HG03045 (cell line): ENCODE results near the gene LIN28A.

Experiments
- ATAC-seq: cut with Tn5 transposase; IDR thresholded peaks from one replicate; pipeline ENCODE4 v1.9.1; 2021; ENCODE audit warnings: mild to moderate bottlenecking, moderate library complexity; ENCODE audit not compliant: unreplicated experiment

The LIN28A gene

DNA sequence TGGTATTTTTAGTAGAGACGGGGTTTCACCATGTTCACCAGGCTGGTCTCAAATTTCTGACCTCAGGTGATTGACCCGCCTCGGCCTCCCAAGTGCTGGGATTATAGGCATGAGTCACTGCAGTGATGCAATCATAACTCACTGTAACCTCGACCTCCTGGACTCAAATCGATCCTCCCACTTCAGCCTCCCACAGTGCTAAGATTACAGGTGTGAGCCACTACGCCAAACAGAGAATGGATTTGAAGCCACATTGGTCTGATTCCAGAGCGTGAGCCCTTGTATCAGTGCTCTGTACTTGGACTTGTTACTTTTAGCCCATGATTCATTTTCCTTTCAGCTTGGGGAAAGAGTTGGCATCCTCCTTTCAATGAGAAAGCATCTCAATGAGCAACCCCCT, 23.2 kb upstream of the LIN28A start:
- no peak for ATAC-seq

- ATAC-seq, result no peak
These were observed 21.7 kb upstream of the LIN28A start for GRCh38 chr1:26388791-26389445.

- ATAC-seq, result no peak
These were observed 20.9 kb upstream of the LIN28A start for GRCh38 chr1:26389604-26390247.

GRCh38 chr1:26391450-26391849, 19.2 kb upstream of the LIN28A start:
- ATAC-seq, result no peak

GRCh38 chr1:26395754-26396153, 14.9 kb upstream of the LIN28A start:
- no peak for ATAC-seq

DNA sequence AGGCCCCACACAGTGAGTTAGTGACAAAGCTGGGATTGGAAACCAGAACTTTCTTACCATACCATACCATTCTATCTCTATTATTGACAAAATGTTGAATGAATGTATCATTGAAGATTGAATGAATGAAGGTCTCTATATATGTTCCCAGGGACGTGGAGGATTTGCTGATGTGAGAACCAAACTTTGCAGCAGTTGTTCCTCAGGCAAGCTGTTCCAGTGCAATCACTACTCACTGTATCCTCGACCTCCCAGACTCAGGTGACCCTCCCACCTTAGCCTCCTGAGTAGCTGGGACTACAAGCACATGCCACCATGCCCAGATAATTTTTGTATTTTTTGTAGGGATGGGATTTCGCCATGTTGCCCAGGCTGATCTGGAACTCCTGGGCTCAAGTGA, 11.6 kb upstream of the LIN28A start:
- no peak for ATAC-seq

DNA sequence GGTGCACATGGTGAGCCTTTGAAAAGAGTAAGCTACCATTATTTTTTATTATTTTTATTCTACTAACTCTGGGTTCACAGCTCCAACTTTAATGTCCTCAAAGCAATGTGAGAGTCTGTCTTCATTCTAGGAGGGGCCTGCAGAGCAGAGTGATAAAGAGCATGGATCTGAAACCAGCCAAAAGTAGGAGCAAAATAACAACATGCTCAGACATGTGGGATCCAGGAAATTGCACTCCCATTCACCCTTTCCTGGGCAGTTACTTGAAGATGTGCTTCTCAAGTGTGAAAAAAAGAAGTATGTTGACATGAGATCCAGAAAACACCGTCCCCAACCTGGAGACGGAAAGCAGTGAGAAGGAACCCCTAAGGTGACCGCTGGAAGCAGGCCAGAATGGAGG, 8.7 kb upstream of the LIN28A start:
- no peak for ATAC-seq

- ATAC-seq, result no peak
These were observed 7.0 kb upstream of the LIN28A start for GRCh38 chr1:26403656-26404055.

DNA sequence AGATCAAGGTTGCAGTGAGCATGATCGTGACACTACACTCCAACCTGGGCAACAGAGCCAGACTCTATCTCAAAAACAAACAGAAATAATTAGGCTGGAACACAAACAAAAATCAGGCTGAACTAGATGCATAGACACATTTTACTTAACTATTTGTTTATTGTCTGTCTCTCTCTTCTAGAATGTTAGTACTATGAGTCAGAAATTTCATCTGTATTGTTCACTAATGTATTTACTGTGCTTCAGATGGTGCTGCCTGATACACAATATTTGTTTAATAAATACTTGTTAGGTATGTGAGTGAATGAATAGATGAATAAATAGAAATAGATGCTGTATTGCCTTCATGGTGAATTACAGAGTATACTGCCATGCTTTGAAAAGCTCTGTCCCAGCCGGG, 6.0 kb upstream of the LIN28A start:
- no peak for ATAC-seq

DNA sequence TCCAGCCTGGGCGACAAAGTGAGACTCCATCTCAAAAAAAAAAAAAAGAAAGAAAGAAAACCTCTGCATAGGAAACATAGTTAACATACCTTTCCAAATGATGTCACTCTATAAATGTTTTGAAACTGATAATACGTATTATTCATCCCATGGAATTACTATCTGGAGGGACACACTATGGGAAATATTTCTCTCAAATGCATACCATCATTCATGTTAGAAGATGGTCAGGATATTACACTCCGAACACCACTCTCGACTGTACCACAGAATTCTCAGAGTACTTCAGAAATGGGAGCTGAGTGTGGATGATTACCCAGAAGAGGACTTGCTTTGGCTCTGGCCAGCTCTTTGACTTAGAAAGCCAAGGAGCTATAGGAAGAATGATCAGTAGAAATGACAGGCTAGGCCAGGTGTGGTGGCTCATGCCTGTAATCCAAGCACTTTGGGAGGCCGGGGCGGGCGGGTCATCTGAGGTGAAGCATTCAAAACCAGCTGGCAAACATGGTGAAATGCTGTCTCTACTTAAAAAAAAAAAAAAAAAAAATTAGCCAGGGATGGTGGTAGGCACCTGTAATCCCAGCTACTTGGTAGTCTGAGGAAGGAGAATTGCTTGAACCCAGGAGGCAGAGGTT, 5.2 kb upstream of the LIN28A start:
- ATAC-seq, result no peak

DNA sequence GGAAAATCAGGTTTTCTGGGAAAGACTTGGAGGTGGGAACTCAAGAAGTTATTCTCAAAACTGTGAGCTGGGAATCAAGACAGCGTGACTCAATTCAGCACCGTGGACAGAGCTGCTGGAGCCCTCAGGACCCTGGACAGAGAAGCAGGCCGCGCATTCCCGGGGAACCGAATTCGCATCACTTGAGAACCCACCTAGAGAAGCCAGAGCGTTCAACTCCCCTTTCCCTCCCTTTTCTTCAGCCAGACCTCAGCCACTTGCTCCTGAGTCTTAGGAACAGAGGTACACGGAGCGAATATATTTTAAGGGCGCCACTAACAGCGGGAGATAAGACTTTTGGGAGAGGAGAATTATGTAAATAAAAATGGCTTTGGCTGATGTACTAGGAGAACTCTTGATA, 2.0 kb upstream of the LIN28A start:
- no peak for ATAC-seq

DNA sequence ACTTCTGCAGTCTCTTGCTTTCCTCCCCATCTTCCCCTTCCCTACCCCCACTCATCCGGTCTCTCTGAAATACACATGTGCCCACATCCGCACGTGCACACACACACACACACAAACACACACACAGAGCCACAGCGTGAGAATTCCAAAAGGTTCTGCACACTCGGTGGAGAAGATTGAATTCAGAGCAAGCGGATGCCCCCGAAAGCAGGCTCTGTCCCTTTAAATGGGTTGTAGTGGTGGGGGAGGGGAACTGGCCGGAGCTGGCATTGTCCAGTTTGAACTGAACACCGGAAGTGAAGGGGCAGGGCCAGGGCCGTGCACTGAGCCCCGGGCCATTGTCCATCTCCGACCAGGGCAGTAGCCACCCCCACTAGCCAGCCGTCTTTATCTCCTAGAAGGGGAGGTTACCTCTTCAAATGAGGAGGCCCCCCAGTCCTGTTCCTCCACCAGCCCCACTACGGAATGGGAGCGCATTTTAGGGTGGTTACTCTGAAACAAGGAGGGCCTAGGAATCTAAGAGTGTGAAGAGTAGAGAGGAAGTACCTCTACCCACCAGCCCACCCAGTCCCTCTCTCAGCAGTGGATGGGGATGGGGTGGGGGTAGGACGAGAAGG, 1.3 kb upstream of the LIN28A start:
- no peak for ATAC-seq

DNA sequence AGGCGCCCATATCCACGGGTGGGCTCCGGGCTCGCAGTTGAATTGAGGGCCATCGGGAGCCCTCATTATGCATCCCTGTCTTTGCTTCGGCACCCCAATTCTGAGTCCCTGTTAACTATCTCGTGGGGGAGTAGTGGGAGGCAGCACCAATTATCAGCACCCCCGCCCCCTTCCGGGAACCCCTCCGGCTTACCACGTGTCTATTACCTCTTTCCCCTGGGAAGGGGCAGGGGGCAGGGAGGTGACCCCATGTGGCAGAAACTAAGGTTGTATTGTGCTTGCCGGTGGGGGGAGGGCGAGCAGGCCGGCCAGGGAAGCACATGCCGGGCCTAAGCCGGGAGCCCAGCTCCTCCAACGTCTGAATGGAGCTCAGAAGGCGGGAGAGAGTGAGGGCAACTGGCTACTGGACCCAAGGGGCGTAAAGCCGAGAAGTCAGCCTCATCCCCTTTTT, 1.0 kb downstream of the LIN28A start:
- ATAC-seq, result no peak

GRCh38 chr1:26412180-26412840, 1.7 kb downstream of the LIN28A start:
- no peak for ATAC-seq

- ATAC-seq, result no peak
These were observed 2.4 kb downstream of the LIN28A start for GRCh38 chr1:26413031-26413430.

DNA sequence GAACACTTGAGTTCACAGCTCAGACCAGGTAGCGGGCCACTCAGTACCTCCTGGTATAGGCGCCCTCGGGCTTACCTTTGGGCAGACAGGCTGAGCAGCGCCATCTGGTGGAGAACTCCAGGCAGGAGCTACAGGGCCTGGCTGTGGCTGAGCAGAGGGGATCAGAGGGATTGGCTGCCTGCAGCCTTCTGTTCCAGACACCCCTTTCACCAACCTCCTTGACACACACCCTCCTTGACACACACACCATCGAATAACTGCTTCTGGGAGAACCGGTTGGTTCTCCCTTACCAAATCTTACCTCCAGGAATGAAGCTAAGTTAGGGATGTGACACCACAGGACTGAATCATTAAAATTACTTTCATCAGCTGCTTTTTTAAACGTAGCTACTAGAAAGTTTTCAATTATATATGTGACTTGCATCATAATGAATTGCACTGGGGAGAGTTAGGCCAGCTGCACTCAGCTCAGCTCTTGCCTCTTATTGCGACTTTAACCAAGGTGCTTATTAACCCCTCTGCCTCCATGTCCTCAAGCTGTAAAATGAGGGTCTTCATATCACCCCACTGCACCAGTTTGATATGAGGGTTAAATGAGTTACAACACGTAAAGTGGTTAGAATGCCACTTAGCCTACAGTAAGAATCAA, 6.6 kb downstream of the LIN28A start:
- no peak for ATAC-seq

GRCh38 chr1:26418865-26419349, 8.3 kb downstream of the LIN28A start:
- ATAC-seq, result no peak

- ATAC-seq, result no peak
These were observed 8.9 kb downstream of the LIN28A start for GRCh38 chr1:26419494-26419893.

DNA sequence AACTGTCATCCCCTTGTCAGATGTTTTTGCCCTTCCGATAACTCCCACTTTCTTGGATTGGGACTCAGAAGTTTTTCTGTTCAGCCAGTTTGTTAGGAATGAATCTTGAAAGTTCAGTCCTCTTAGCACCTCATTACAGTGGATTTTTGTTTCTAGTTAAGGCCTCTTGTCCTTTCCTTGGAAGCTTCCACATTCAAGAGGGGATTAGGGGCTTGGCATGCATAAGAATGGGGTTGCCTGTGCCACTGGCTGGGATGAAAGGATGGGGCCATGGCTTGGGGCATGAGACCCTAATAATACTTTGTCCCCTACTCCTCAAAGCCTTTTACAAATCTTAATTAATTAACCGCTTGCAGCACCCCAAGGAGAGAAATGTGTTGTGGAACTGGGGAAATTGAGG, 19.1 kb downstream of the LIN28A start:
- no peak for ATAC-seq

DNA sequence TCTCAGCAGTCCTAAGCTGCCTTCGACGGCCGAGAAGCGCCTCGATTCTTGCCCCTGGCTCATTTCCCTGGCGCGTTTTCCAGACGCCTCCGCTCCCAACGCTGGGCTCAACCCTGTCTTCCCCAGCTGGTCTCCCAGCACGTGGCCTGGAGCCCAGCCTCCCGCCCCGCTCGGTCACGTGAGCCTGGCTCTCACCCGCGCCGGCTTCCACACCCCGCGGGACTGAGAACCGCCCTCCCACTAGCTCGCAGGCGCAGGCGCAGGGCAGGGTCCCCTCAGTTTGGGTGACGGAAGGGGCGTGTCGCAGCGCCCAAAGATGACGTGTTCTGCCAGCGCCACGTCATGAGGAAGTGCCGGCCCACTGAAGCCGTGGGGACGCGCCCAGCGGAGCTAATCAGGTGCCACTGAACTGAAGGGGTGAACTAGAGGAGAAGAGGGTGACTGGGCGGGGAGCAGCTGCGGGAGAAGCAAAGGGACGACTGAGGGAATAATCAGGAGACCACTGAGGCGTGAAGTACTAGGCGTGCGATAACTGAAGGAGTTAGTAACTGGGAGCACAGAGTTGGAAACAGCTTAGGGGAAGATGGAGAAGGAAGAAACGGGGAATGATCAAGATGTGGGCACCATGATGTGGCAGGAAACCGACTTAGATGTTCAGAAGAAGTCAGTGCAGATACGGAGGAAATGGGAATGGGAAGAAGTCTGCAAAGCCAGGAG, 21.5 kb downstream of the LIN28A start, which contains the start of gene DHDDS:
Gene DHDDS, plus strand, starts transcription at position 343 of the 717 bp plus-strand sequence. CDS start 625 bp downstream, outside the sequence.
- ATAC-seq, result peak; percentile 96
